ENCODE results near the gene ZNF652. TPM values are rescaled to one million over a fixed set of nuclear protein-coding genes. Genes with fewer than 3 reads are reported as not detected.

ZNF652 gene
- total and polyA plus RNA-seq, 2 of the 4 experiments (the other 2 are of a cell fraction) = 3.6 to 8.8 TPM

- Histone ChIP-seq H2BK15ac (ENCODE audit: low read depth, low read length) (no peak overlapping the region), H3K9ac (ENCODE audit: low read depth, low read length) (no peak overlapping the region), H4K20me1 (ENCODE audit: insufficient read depth, low read length) (no peaks in the 10 kb centered on the region), H3K4ac (ENCODE audit: low read depth, low read length) (no peak overlapping the region), H2AK5ac (ENCODE audit: low read depth, low read length) (no peak overlapping the region), H4K5ac (ENCODE audit: low read depth, low read length) (no peak overlapping the region), H3K4me3 (ENCODE audit: insufficient read depth, low read depth, low read length) (no peak overlapping the region), H3K27me3 (ENCODE audit: control insufficient read depth, insufficient read depth, low read length) (peaks cover 11% of the 10 kb centered on the region; the same call in 1 of the 2 replicates), H3K9me1 (ENCODE audit: insufficient read depth, low read length) (no peaks in the 10 kb centered on the region), H3K14ac (replicated peaks; ENCODE audit: low read depth, low read length) (no peak overlapping the region), H4K8ac (ENCODE audit: low read depth in 2 of 2, low read length in 2 of 2) (no peak overlapping the region), H2AFZ (replicated peaks; ENCODE audit: low read length, poor library complexity) (no peak overlapping the region), H2AK9ac (replicated peaks; ENCODE audit: low read depth, low read length, poor library complexity) (no peak overlapping the region), H3K79me1 (ENCODE audit: low read depth in 1 of 2, low read length in 2 of 2) (no peaks in the 10 kb centered on the region), H3K36me3 (ENCODE audit: control insufficient read depth, insufficient read depth, low read length) (no peaks in the 10 kb centered on the region), H3K27ac (ENCODE audit: insufficient read depth, low read length) (no peak overlapping the region), H2BK20ac (ENCODE audit: low read depth, low read length) (no peak overlapping the region), H4K91ac (ENCODE audit: insufficient read depth, low read depth, low read length) (no peak overlapping the region), H3K4me1 (ENCODE audit: control insufficient read depth, insufficient read depth, low read length) (no peaks in the 10 kb centered on the region), H2BK5ac (ENCODE audit: low read depth, low read length, poor library complexity, severe bottlenecking) (no peak overlapping the region), H3K23ac (ENCODE audit: low read depth, low read length) (no peak overlapping the region), H3K56ac (ENCODE audit: extremely low read depth, insufficient read depth, low read length) (no peak overlapping the region), H3K4me2 (ENCODE audit: low read depth, low read length) (no peak overlapping the region), H3K18ac (ENCODE audit: low read depth, low read length) (no peak overlapping the region), H3K9me3 (ENCODE audit: control insufficient read depth, insufficient read depth, low read length) (no peaks in the 10 kb centered on the region), H2BK120ac (ENCODE audit: low read depth, low read length) (no peak overlapping the region)
- intact Hi-C loops (cut with micrococcal nuclease) = no loop called here
- TF ChIP-seq POLR2A (IDR thresholded peaks at IDR 0.05; ENCODE audit: low read depth, low read length) (no peak), MXI1 (IDR thresholded peaks at IDR 0.05; ENCODE audit: borderline replicate concordance, low read depth, low read length) (no peak), RFX5 (IDR thresholded peaks at IDR 0.05; ENCODE audit: low read depth, low read length) (no peak), FOS (IDR thresholded peaks at IDR 0.05; ENCODE audit: low read depth, low read length) (no peak)
- DNase-seq = no peak
- no TSS peak for BruUV-seq (replicated peaks)
- no peak for ATAC-seq (ENCODE audit: low read depth)
- dilution Hi-C loops (cut with HindIII; ENCODE audit: low sequenced_read_pairs, unreplicated experiment) = no loop called here
- ChIA-PET CTCF (interaction anchor here (0.6 to 1.4 kb wide), 4 partner anchors 13 to 117 kb away, joined by 3 to 5 read pairs (median 4); no protein-coding TSS in a partner anchor), POLR2A (ENCODE audit: unreplicated experiment) (no interaction called here)
- in situ Hi-C loops (cut with MboI; ENCODE audit: low sequenced_read_pairs) = no loop called here
- WGBS, 2 experiments (ENCODE audit: extremely low coverage in 2 of 2, insufficient read length in 1 of 2) = 0% methylated on average over 1 of the region's 4 CpGs; no CpG with 5 or more reads in 1 of the 2 experiments
Measured at GRCh38 chr17:49254066-49254465, 108.0 kb downstream of the ZNF652 start.

All from IMR-90 (cell line).